ENCODE results near the gene UNC93B1. TPM values are rescaled to one million over a fixed set of nuclear protein-coding genes. Genes with fewer than 3 reads are reported as not detected.

Gene UNC93B1
- polyA plus RNA-seq, 1 donor (not counting 4 experiments of a cell fraction or from before 2014, with no cell fraction given): 15.4 TPM

- DNase-seq (ENCODE audit: low read depth, low spot score): no peak
- FAIRE-seq: no peak
- no peaks in the 10 kb centered on the region for H3K27me3 ChIP-seq (ENCODE audit: control insufficient read depth, extremely low read depth, insufficient read depth, low read length)
- H3K9ac ChIP-seq (ENCODE audit: control insufficient read depth, extremely low read depth, insufficient read depth, low read length): no peak overlapping the region
- no peaks in the 10 kb centered on the region for H3K9me3 ChIP-seq (ENCODE audit: control insufficient read depth, low read depth, low read length)
- no peak overlapping the region for H3K27ac ChIP-seq (ENCODE audit: control insufficient read depth, insufficient read depth, low read length)
- dilution Hi-C loops (cut with MboI; ENCODE audit: extremely low pct_ligation_motif_present, low sequenced_read_pairs): no loop called here
- peaks cover 25% of the 10 kb centered on the region for H3K4me1 ChIP-seq (ENCODE audit: control insufficient read depth, extremely low read depth, insufficient read depth, low read length)
- H3K4me3 ChIP-seq (ENCODE audit: control insufficient read depth in 2 of 3, extremely low read depth in 1 of 3, insufficient read depth in 2 of 3, low read depth in 1 of 3, low read length in 3 of 3): no peak overlapping the region
- no peaks in the 10 kb centered on the region for H3K79me2 ChIP-seq (ENCODE audit: control insufficient read depth, insufficient read depth, low read length)
- no peaks in the 10 kb centered on the region for H3K9me1 ChIP-seq (ENCODE audit: control insufficient read depth, extremely low read depth, insufficient read depth, low read length)
- TF ChIP-seq CTCF (optimal IDR thresholded peaks at IDR 0.05 in 1 of 3, IDR thresholded peaks at IDR 0.05 in 1 of 3, conservative IDR thresholded peaks at IDR 0.05 in 1 of 3; ENCODE audit: extremely low read depth in 1 of 3, insufficient read depth in 2 of 3, low read length in 3 of 3) (no peak), EZH2 (IDR thresholded peaks at IDR 0.05; ENCODE audit: low read length) (no peak)
- H3K4me2 ChIP-seq (ENCODE audit: control insufficient read depth, extremely low read depth, insufficient read depth, low read depth, low read length): no peak overlapping the region
- H4K20me1 ChIP-seq (ENCODE audit: control insufficient read depth, extremely low read depth, insufficient read depth, low read length): no peaks in the 10 kb centered on the region
- H3K36me3 ChIP-seq (ENCODE audit: control insufficient read depth in 2 of 2, extremely low read depth in 1 of 2, insufficient read depth in 2 of 2, low read length in 2 of 2): no peaks in the 10 kb centered on the region
- H2AFZ ChIP-seq (ENCODE audit: control insufficient read depth, low read length): no peak overlapping the region
These were observed 3.8 kb upstream of the UNC93B1 start for GRCh38 chr11:68007498-68008380.

- Histone ChIP-seq H3K36me3 (ENCODE audit: control insufficient read depth in 2 of 2, extremely low read depth in 1 of 2, insufficient read depth in 2 of 2, low read length in 2 of 2) (no peaks in the 10 kb centered on the region), H3K27ac (ENCODE audit: control insufficient read depth, insufficient read depth, low read length) (no peak overlapping the region), H3K4me1 (ENCODE audit: control insufficient read depth, extremely low read depth, insufficient read depth, low read length) (peaks cover 25% of the 10 kb centered on the region), H3K4me2 (ENCODE audit: control insufficient read depth, extremely low read depth, insufficient read depth, low read depth, low read length) (no peak overlapping the region), H3K9ac (ENCODE audit: control insufficient read depth, extremely low read depth, insufficient read depth, low read length) (no peak overlapping the region), H2AFZ (ENCODE audit: control insufficient read depth, low read length) (no peak overlapping the region), H3K4me3 (ENCODE audit: control insufficient read depth in 2 of 3, extremely low read depth in 1 of 3, insufficient read depth in 2 of 3, low read depth in 1 of 3, low read length in 3 of 3) (no peak overlapping the region), H3K27me3 (ENCODE audit: control insufficient read depth, extremely low read depth, insufficient read depth, low read length) (no peaks in the 10 kb centered on the region), H3K79me2 (ENCODE audit: control insufficient read depth, insufficient read depth, low read length) (no peaks in the 10 kb centered on the region), H3K9me3 (ENCODE audit: control insufficient read depth, low read depth, low read length) (no peaks in the 10 kb centered on the region), H4K20me1 (ENCODE audit: control insufficient read depth, extremely low read depth, insufficient read depth, low read length) (no peaks in the 10 kb centered on the region), H3K9me1 (ENCODE audit: control insufficient read depth, extremely low read depth, insufficient read depth, low read length) (no peaks in the 10 kb centered on the region)
- no peak for TF ChIP-seq CTCF (optimal IDR thresholded peaks at IDR 0.05 in 1 of 3, IDR thresholded peaks at IDR 0.05 in 1 of 3, conservative IDR thresholded peaks at IDR 0.05 in 1 of 3; ENCODE audit: extremely low read depth in 1 of 3, insufficient read depth in 2 of 3, low read length in 3 of 3)
- no peak for TF ChIP-seq EZH2 (IDR thresholded peaks at IDR 0.05; ENCODE audit: low read length)
- dilution Hi-C loops (cut with MboI; ENCODE audit: extremely low pct_ligation_motif_present, low sequenced_read_pairs): no loop called here
- no peak for DNase-seq (ENCODE audit: low read depth, low spot score)
- no peak for FAIRE-seq
These were observed 2.8 kb upstream of the UNC93B1 start for GRCh38 chr11:68006606-68007166.

All from keratinocyte (primary cell).